ENCODE measurements around the gene SLC26A9. TPM values are rescaled to one million over a fixed set of nuclear protein-coding genes. Genes with fewer than 3 reads are reported as not detected.
"Not testable (repeated sequence)": the region's sequence is repeated elsewhere in the genome, so short reads cannot be mapped to it uniquely, and the experiment has no call there.

The SLC26A9 gene
- total and polyA plus RNA-seq, 7 experiments from 2014 or later = not detected

GRCh38 chr1:205878026-205878425 is 65.2 kb downstream of the SLC26A9 start:
- no peaks in the 10 kb centered on the region for H3K4me1 ChIP-seq (ENCODE audit: control insufficient read depth in 2 of 2, insufficient read depth in 2 of 2, low read length in 2 of 2)
- POLR2A ChIA-PET = no interaction called here
- H3K9me3 Mint-ChIP-seq = peaks cover 4 to 50% (median 25%) of the 10 kb centered on the region in 11 donors
- H3K4me3 ChIP-seq (ENCODE audit: low read length) = no peak overlapping the region
- CTCF ChIA-PET = no interaction called here
- peaks cover 5 to 55% (median 7%) of the 10 kb centered on the region in 5 donors for H3K27me3 Mint-ChIP-seq
- no peak for DNase-seq
- H3K27ac ChIP-seq (ENCODE audit: low read depth, low read length) = no peak overlapping the region
- peaks cover 0 to 12% (median 0%) of the 10 kb centered on the region in 3 experiments for H3K9me3 ChIP-seq (ENCODE audit: control insufficient read depth in 2 of 3, low read length in 3 of 3)
- no peaks in the 10 kb centered on the region for H3K36me3 ChIP-seq (ENCODE audit: control insufficient read depth in 2 of 3, insufficient read depth in 3 of 3, low read length in 3 of 3)
- no peak overlapping the region for H3K27ac Mint-ChIP-seq
- ATAC-seq = no peak
- no peaks in the 10 kb centered on the region for H3K4me1 Mint-ChIP-seq
- intact Hi-C loops (cut with micrococcal nuclease) = no loop called here
- no peak overlapping the region for H3K4me3 Mint-ChIP-seq
- H3K36me3 Mint-ChIP-seq = peaks cover 0 to 35% (median 16%) of the 10 kb centered on the region in 5 donors
- no peaks in the 10 kb centered on the region for H3K27me3 ChIP-seq (ENCODE audit: control insufficient read depth in 2 of 2, insufficient read depth in 2 of 2, low read length in 2 of 2)

- Mint-ChIP-seq H3K27me3 (peaks cover 0 to 19% (median 4%) of the 10 kb centered on the region in 5 donors), H3K9me3 (peaks cover 0 to 12% (median 4%) of the 10 kb centered on the region in 11 donors)
- ATAC-seq; H3K36me3 ChIP-seq (ENCODE audit: control insufficient read depth in 2 of 3, insufficient read depth in 3 of 3, low read length in 3 of 3); H3K9me3 ChIP-seq (ENCODE audit: control insufficient read depth in 2 of 3, low read length in 3 of 3); DNase-seq; intact Hi-C loops (cut with micrococcal nuclease); H3K4me3 Mint-ChIP-seq; H3K4me1 ChIP-seq (ENCODE audit: control insufficient read depth in 2 of 2, insufficient read depth in 2 of 2, low read length in 2 of 2); H3K27me3 ChIP-seq (ENCODE audit: control insufficient read depth in 2 of 2, insufficient read depth in 2 of 2, low read length in 2 of 2); CTCF ChIA-PET; H3K4me1 Mint-ChIP-seq; H3K4me3 ChIP-seq (ENCODE audit: low read length); H3K27ac Mint-ChIP-seq; H3K27ac ChIP-seq (ENCODE audit: low read depth, low read length); H3K36me3 Mint-ChIP-seq; POLR2A ChIA-PET: not testable (repeated sequence)
Observed at GRCh38 chr1:205873148-205873547, 70.1 kb downstream of the SLC26A9 start.

DNA sequence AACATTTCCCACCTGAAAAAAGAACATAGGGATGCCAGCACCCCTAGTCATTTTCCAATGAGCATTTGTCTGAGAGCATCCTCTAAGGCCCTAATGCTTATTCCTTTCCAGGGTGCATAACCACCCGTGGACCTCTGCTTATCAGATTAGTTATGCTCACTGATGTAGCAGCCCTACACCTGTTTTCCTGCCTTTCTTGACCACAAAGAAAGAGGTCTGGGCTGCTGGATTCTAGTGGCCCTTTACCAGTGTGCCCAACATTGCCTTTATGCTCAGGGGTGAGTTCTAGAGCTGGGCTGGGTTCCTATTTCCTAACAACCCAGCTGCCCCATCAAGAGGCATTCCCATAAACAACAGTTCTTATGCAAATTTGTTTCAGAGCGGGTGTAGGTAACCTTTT is 73.0 kb downstream of the SLC26A9 start:
- CTCF ChIA-PET = no interaction called here

More for the DNA sequence above, 73.0 kb downstream of the SLC26A9 start:
- no peak overlapping the region for H3K4me3 ChIP-seq (ENCODE audit: low read length)
- H3K36me3 ChIP-seq (ENCODE audit: control insufficient read depth in 2 of 3, insufficient read depth in 3 of 3, low read length in 3 of 3) = no peaks in the 10 kb centered on the region
- POLR2A ChIA-PET = no interaction called here
- H3K27me3 Mint-ChIP-seq = peaks cover 0 to 14% (median 0%) of the 10 kb centered on the region in 5 donors
- ATAC-seq (no peak), DNase-seq (no peak)
- no peak overlapping the region for H3K27ac ChIP-seq (ENCODE audit: low read depth, low read length)
- H3K4me3 Mint-ChIP-seq = no peak overlapping the region
- H3K27ac Mint-ChIP-seq = no peak overlapping the region
- peaks cover 0 to 4% (median 0%) of the 10 kb centered on the region in 3 experiments for H3K9me3 ChIP-seq (ENCODE audit: control insufficient read depth in 2 of 3, low read length in 3 of 3)
- H3K9me3 Mint-ChIP-seq = no peaks in the 10 kb centered on the region
- H3K4me1 ChIP-seq (ENCODE audit: control insufficient read depth in 2 of 2, insufficient read depth in 2 of 2, low read length in 2 of 2) = no peaks in the 10 kb centered on the region
- intact Hi-C loops (cut with micrococcal nuclease) = no loop called here
- no peaks in the 10 kb centered on the region for H3K4me1 Mint-ChIP-seq
- no peaks in the 10 kb centered on the region for H3K27me3 ChIP-seq (ENCODE audit: control insufficient read depth in 2 of 2, insufficient read depth in 2 of 2, low read length in 2 of 2)
- H3K36me3 Mint-ChIP-seq = no peaks in the 10 kb centered on the region

Other genes starting within 250 kb of the SLC26A9 start
- gene NUCKS1, start 193.3 kb downstream of the SLC26A9 start, total RNA-seq = 100 to 1,000 TPM in 4 of 5 experiments, 10 to 100 TPM in 1; 70.4 to 164 (median 122) TPM
- gene NUCKS1, start 193.3 kb downstream of the SLC26A9 start, polyA plus RNA-seq = 10 to 100 TPM; 12.5 to 18.7 TPM
- gene RAB29, start 168.0 kb downstream of the SLC26A9 start, total RNA-seq = 10 to 100 TPM; 23.9 to 55.5 (median 45.9) TPM
- gene RAB29, start 168.0 kb downstream of the SLC26A9 start, polyA plus RNA-seq = 10 to 100 TPM; 57.3 to 76.6 TPM
- 10 to 100 TPM; 16.5 to 32.0 (median 27.8) TPM for gene SLC41A1, start 130.3 kb downstream of the SLC26A9 start, total RNA-seq
- 10 to 100 TPM in 1 of 2 donors, 1 to 10 TPM in 1; 9.1 to 15.9 TPM for gene SLC41A1, start 130.3 kb downstream of the SLC26A9 start, polyA plus RNA-seq
- gene PM20D1, start 93.3 kb downstream of the SLC26A9 start, total RNA-seq = 1 to 10 TPM in 4 of 5 experiments, under 1 TPM in 1; 0.92 to 2.7 (median 1.9) TPM
- 1 to 10 TPM; 1.6 to 2.2 TPM for gene PM20D1, start 93.3 kb downstream of the SLC26A9 start, polyA plus RNA-seq
- gene RAB7B, start 59.9 kb upstream of the SLC26A9 start, total RNA-seq = under 1 TPM in 3 of 5 experiments, not detected in 2; 0.24 to 0.76 (median 0.35) TPM
- gene RAB7B, start 59.9 kb upstream of the SLC26A9 start, polyA plus RNA-seq = not detected
- not detected for gene CTSE, start 80.4 kb upstream of the SLC26A9 start, total RNA-seq
- not detected for gene CTSE, start 80.4 kb upstream of the SLC26A9 start, polyA plus RNA-seq
- gene RHEX, start 109.7 kb upstream of the SLC26A9 start, total RNA-seq = 1 to 10 TPM in 2 of 5 experiments, under 1 TPM in 2, not detected in 1; 0.22 to 2.8 (median 0.72) TPM
- gene RHEX, start 109.7 kb upstream of the SLC26A9 start, polyA plus RNA-seq = not detected
- under 1 TPM in 1 of 5 experiments, not detected in 4; 0.27 TPM for gene AVPR1B, start 173.9 kb upstream of the SLC26A9 start, total RNA-seq
- not detected for gene AVPR1B, start 173.9 kb upstream of the SLC26A9 start, polyA plus RNA-seq

Measured in naive thymus-derived CD4-positive, alpha-beta T cell (primary cell).